Measurements from ENCODE around the gene CAMKK1. TPM values are rescaled to one million over a fixed set of nuclear protein-coding genes. Genes with fewer than 3 reads are reported as not detected.

Gene CAMKK1
- total RNA-seq, 2 experiments from 2014 or later, result 6.7 to 6.9 TPM

- DNase-seq (no peak), ATAC-seq (no peak)
- ChIA-PET CTCF (interaction anchor here (0.6 to 6.2 kb wide), 3 partner anchors 15 to 75 kb away, joined by 3 to 57 read pairs (median 43); no protein-coding TSS in a partner anchor), POLR2A (interaction anchor here (0.8 kb wide), 1 partner anchor 35 kb away, joined by 3 read pairs; no protein-coding TSS in a partner anchor)
- H3K4me1 Mint-ChIP-seq (ENCODE audit: low read depth), result peaks cover 7% of the 10 kb centered on the region
- intact Hi-C loops (cut with micrococcal nuclease), result no loop called here
- H3K9me3 Mint-ChIP-seq, result no peaks in the 10 kb centered on the region
- H3K4me3 Mint-ChIP-seq, result no peak overlapping the region
- TF ChIP-seq CTCF (IDR thresholded peaks at IDR 0.05), result no peak
- H3K36me3 Mint-ChIP-seq (ENCODE audit: low read depth), result peaks cover 43% of the 10 kb centered on the region
- H3K27ac Mint-ChIP-seq, result no peak overlapping the region
- H3K27me3 Mint-ChIP-seq, result no peaks in the 10 kb centered on the region
These were observed 79.7 kb downstream of the CAMKK1 start for GRCh38 chr17:3813171-3813570.

DNA sequence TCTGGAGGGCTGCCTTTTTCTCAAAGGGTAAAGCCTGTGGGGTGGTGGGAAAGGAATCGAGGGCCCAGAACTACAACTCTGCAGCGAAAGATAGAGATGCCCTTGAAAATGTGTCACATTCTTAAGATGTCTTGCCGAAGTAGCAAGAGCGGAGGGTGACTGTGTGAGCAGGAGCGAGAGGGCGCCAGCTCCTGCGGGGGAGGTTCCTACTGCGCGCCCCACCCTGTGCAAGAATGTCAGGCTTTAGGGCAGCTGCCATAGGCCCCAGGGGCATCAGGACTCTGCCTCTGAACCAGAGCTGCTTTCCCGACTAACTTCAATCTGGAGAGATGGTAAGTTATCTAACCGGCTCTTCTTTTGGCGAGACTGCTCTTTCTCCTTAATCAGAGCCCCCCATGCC is 80.1 kb downstream of the CAMKK1 start:
- Mint-ChIP-seq H3K4me3 (no peak overlapping the region), H3K9me3 (no peaks in the 10 kb centered on the region), H3K27ac (no peak overlapping the region), H3K27me3 (no peaks in the 10 kb centered on the region), H3K4me1 (ENCODE audit: low read depth) (peaks cover 9% of the 10 kb centered on the region), H3K36me3 (ENCODE audit: low read depth) (peaks cover 43% of the 10 kb centered on the region)
- intact Hi-C loops (cut with micrococcal nuclease), result no loop called here
- ATAC-seq (no peak), DNase-seq (no peak)
- ChIA-PET CTCF (interaction anchor here (0.6 to 6.2 kb wide), 4 partner anchors 32 to 101 kb away, joined by 3 to 57 read pairs (median 9); partner anchors contain the start of gene NCBP3), POLR2A (interaction anchor here (0.8 to 1.0 kb wide), 2 partner anchors 35 to 72 kb away, joined by 3 read pairs; no protein-coding TSS in a partner anchor)
- TF ChIP-seq CTCF (IDR thresholded peaks at IDR 0.05), result no peak

GRCh38 chr17:3812284-3812683 is 80.6 kb downstream of the CAMKK1 start:
- intact Hi-C loops (cut with micrococcal nuclease), result no loop called here
- no peak overlapping the region for H3K4me3 Mint-ChIP-seq
- CTCF ChIA-PET, result interaction anchor here (0.6 to 6.2 kb wide), 5 partner anchors 15 to 101 kb away, joined by 3 to 57 read pairs (median 15); partner anchors contain the start of gene NCBP3
- TF ChIP-seq CTCF (IDR thresholded peaks at IDR 0.05), result no peak
- ATAC-seq (no peak), DNase-seq (no peak)
- no peaks in the 10 kb centered on the region for H3K9me3 Mint-ChIP-seq
- peaks cover 9% of the 10 kb centered on the region for H3K4me1 Mint-ChIP-seq (ENCODE audit: low read depth)
- no peaks in the 10 kb centered on the region for H3K27me3 Mint-ChIP-seq
- no peak overlapping the region for H3K27ac Mint-ChIP-seq
- H3K36me3 Mint-ChIP-seq (ENCODE audit: low read depth), result peaks cover 45% of the 10 kb centered on the region
- POLR2A ChIA-PET, result interaction anchor here (0.8 to 1.0 kb wide), 2 partner anchors 35 to 72 kb away, joined by 3 read pairs; no protein-coding TSS in a partner anchor

Other genes starting within 250 kb of the CAMKK1 start
- gene TAX1BP3, start 224.5 kb downstream of the CAMKK1 start, total RNA-seq, result 10 to 100 TPM; 14.3 to 15.1 TPM
- 10 to 100 TPM; 50.8 to 58.7 TPM for gene EMC6, start 224.2 kb downstream of the CAMKK1 start, total RNA-seq
- gene P2RX5, start 196.9 kb downstream of the CAMKK1 start, total RNA-seq, result 10 to 100 TPM; 35.7 to 39.5 TPM
- gene HASPIN, start 169.2 kb downstream of the CAMKK1 start, total RNA-seq, result 10 to 100 TPM; 20.7 to 21.3 TPM
- 10 to 100 TPM; 31.8 to 32.4 TPM for gene ITGAE, start 91.9 kb downstream of the CAMKK1 start, total RNA-seq
- 10 to 100 TPM; 34.7 to 41.1 TPM for gene NCBP3, start 46.8 kb downstream of the CAMKK1 start, total RNA-seq
- gene P2RX1, start 23.4 kb upstream of the CAMKK1 start, total RNA-seq, result 1 to 10 TPM in 1 of 2 experiments, under 1 TPM in 1; 0.43 to 1.7 TPM
- gene ATP2A3, start 71.4 kb upstream of the CAMKK1 start, total RNA-seq, result 100 to 1,000 TPM; 113 to 117 TPM
- gene ZZEF1, start 250.0 kb upstream of the CAMKK1 start, total RNA-seq, result 10 to 100 TPM; 28.1 to 30.6 TPM

Data from activated CD8-positive, alpha-beta T cell treated with anti-CD3 and anti-CD28 coated beads for 36 hours (primary cell).